OCI-LY7 (cell line): Measurements from ENCODE around the gene SLC13A2. TPM values are rescaled to one million over a fixed set of nuclear protein-coding genes. Genes with fewer than 3 reads are reported as not detected.

ENCODE experiments used
- BruUV-seq: library from RNA; stranded (reverse); fragments of 400-500 nt; replicated peaks from 2 replicates; lab custom pipeline; 2021; lab: Mats Ljungman, UMichigan
- CTCF ChIA-PET: fragments of 300-600 bp; sonication (Branson Sonifier 250); formaldehyde crosslinking; loops from one replicate; lab custom pipeline; 2022; ENCODE audit warnings: antibody characterized with exemption; ENCODE audit not compliant: unreplicated experiment; lab: Charles Lee
- POLR2A ChIA-PET: fragments of 300-600 bp; sonication (Branson Sonifier 250); formaldehyde crosslinking; loops from one replicate; lab custom pipeline; 2022; ENCODE audit warnings: antibody characterized with exemption; lab: Charles Lee
- DNase-seq: peaks from one replicate; pipeline ENCODE4 v3.0.0-alpha.2; 2015; ENCODE audit warnings: low spot score
- H2AFZ ChIP-seq: fragments of 200-600 bp; sonication (generic), shearing (Covaris generic); 2 replicates; pipeline ENCODE4 v1.6.1; 2014; ENCODE audit warnings: mild to moderate bottlenecking, antibody characterized with exemption, low read length, moderate library complexity
- H3K27ac ChIP-seq: fragments of 200-600 bp; sonication (generic); 2 replicates; pipeline ENCODE4 v1.5.1; 2014; ENCODE audit warnings: mixed run types, low read depth, mild to moderate bottlenecking, moderate library complexity, low read length, inconsistent platforms; ENCODE audit not compliant: poor library complexity, severe bottlenecking
- H3K36me3 ChIP-seq: fragments of 200-600 bp; sonication (generic); 2 replicates; pipeline ENCODE4 v1.6.1; 2014; ENCODE audit warnings: mild to moderate bottlenecking, antibody characterized with exemption, low read length, moderate library complexity, mixed read lengths; ENCODE audit not compliant: insufficient read depth
- H3K4me1 ChIP-seq: fragments of 200-600 bp; sonication (generic); 2 replicates; pipeline ENCODE4 v1.5.1; 2014; ENCODE audit warnings: mild to moderate bottlenecking, low read length; ENCODE audit not compliant: insufficient read depth, poor library complexity, severe bottlenecking
- H3K4me2 ChIP-seq: fragments of 200-600 bp; sonication (generic); 2 replicates; pipeline ENCODE4 v1.6.1; 2014; ENCODE audit warnings: mild to moderate bottlenecking, low read length
- H3K4me3 ChIP-seq: fragments of 200-600 bp; sonication (generic); 2 replicates; pipeline ENCODE4 v1.5.1; 2014; ENCODE audit warnings: mild to moderate bottlenecking, low read depth, low read length; ENCODE audit not compliant: poor library complexity, severe bottlenecking
- H3K79me2 ChIP-seq: fragments of 200-600 bp; sonication (generic); 2 replicates; pipeline ENCODE4 v1.6.1; 2016; ENCODE audit warnings: low read depth, mild to moderate bottlenecking, low read length, moderate library complexity, mixed read lengths; ENCODE audit not compliant: insufficient read depth
- H3K9me2 ChIP-seq: fragments of 200-600 bp; sonication (generic); 2 replicates; pipeline ENCODE4 v1.6.1; 2016; ENCODE audit warnings: mild to moderate bottlenecking, low read length, mixed read lengths; ENCODE audit not compliant: insufficient read depth
- H3K9me3 ChIP-seq: fragments of 200-600 bp; sonication (generic); 2 replicates; pipeline ENCODE4 v1.6.1; 2014; ENCODE audit warnings: mild to moderate bottlenecking, mixed run types, low read length, mixed read lengths
- H4K20me1 ChIP-seq: fragments of 200-600 bp; sonication (generic); 2 replicates; pipeline ENCODE4 v1.6.1; 2014; ENCODE audit warnings: mild to moderate bottlenecking, antibody characterized with exemption, low read length, moderate library complexity, mixed read lengths; ENCODE audit not compliant: insufficient read depth
- CTCF ChIP-seq: fragments of 200-600 bp; sonication (generic); conservative IDR thresholded peaks from 2 replicates; pipeline ENCODE4 v1.5.1; 2014; ENCODE audit warnings: mild to moderate bottlenecking, antibody characterized with exemption, low read length, moderate library complexity, mixed read lengths
- EZH2phosphoT487 ChIP-seq: fragments of 200-600 bp; sonication (generic); IDR thresholded peaks from 2 replicates; pipeline ENCODE4 v1.6.1; 2018; ENCODE audit warnings: low read depth, borderline replicate concordance, mild to moderate bottlenecking, mixed run types, antibody characterized with exemption, low read length, moderate library complexity, mixed read lengths
- intact Hi-C: fragments of 100-400 bp; cut with micrococcal nuclease; formaldehyde crosslinking; loops from one replicate; pipeline ENCODE4 v1.10.0; 2022; ENCODE audit not compliant: unreplicated experiment
- total RNA-seq, 2 experiments: library from RNA; depleted of rRNA in 1 of 2; stranded (reverse); fragments of >200 nt in 1 of 2; shearing (Covaris generic) in 1 of 2; gene quantifications; 2 replicates each; pipeline ENCODE4 v1.2.3, GENCODE V29; 2014 to 2022

Gene SLC13A2
- total RNA-seq, 2 experiments from 2014 or later, result not detected

- intact Hi-C loops, result no loop called here
- no peaks in the 10 kb centered on the region for H3K9me3 ChIP-seq
- H3K27ac ChIP-seq, result no peak overlapping the region
- TF ChIP-seq CTCF (no peak), EZH2phosphoT487 (no peak)
- no peaks in the 10 kb centered on the region for H3K4me1 ChIP-seq
- no peaks in the 10 kb centered on the region for H3K36me3 ChIP-seq
- H3K4me3 ChIP-seq, result no peak overlapping the region
- ChIA-PET POLR2A (no interaction called here), CTCF (no interaction called here)
- no peak overlapping the region for H2AFZ ChIP-seq
- no TSS peak for BruUV-seq
- no peaks in the 10 kb centered on the region for H3K9me2 ChIP-seq
- no peaks in the 10 kb centered on the region for H4K20me1 ChIP-seq
- DNase-seq, result no peak
- H3K4me2 ChIP-seq, result no peak overlapping the region
- H3K79me2 ChIP-seq, result no peaks in the 10 kb centered on the region
Observed at GRCh38 chr17:28471531-28472342, 1.7 kb upstream of the SLC13A2 start.

GRCh38 chr17:28472871-28473497 is 460 bp upstream of the SLC13A2 start:
- Histone ChIP-seq H3K9me2 (no peaks in the 10 kb centered on the region), H3K36me3 (no peaks in the 10 kb centered on the region), H2AFZ (no peak overlapping the region), H3K4me3 (no peak overlapping the region), H3K4me2 (no peak overlapping the region), H4K20me1 (no peaks in the 10 kb centered on the region), H3K9me3 (no peaks in the 10 kb centered on the region), H3K4me1 (no peaks in the 10 kb centered on the region), H3K27ac (no peak overlapping the region), H3K79me2 (no peaks in the 10 kb centered on the region)
- BruUV-seq, result no TSS peak
- intact Hi-C loops, result no loop called here
- TF ChIP-seq EZH2phosphoT487, result no peak
- DNase-seq, result no peak
- CTCF ChIA-PET, result no interaction called here
- POLR2A ChIA-PET, result no interaction called here

DNA sequence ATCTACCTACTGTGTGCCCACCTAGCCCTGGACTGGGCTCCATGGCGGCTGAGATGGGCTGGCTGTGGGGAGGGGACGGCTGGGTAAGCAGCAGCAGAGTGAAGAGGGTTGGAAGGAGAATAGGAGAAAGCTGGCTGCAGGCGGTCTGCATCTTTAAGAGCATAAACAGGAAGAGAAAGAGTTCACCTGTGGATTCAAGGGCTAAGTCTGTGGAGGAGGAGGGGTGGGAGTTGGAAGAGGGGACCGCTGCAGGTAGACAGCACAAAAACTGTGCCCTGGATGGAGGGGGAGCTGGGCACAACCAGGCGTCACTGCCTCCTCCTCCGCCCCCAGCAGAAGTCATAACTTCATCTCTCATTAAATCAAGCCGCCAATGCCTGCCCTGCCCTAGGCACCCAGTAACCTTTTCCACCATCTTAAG is 677 bp downstream of the SLC13A2 start:
- no peak overlapping the region for H3K4me3 ChIP-seq
- no TSS peak for BruUV-seq
- H3K36me3 ChIP-seq, result no peaks in the 10 kb centered on the region
- H2AFZ ChIP-seq, result no peak overlapping the region
- intact Hi-C loops, result no loop called here
- H3K4me1 ChIP-seq, result no peaks in the 10 kb centered on the region
- DNase-seq, result no peak
- no peak overlapping the region for H3K4me2 ChIP-seq
- H3K9me3 ChIP-seq, result no peaks in the 10 kb centered on the region
- ChIA-PET POLR2A (no interaction called here), CTCF (no interaction called here)
- no peaks in the 10 kb centered on the region for H4K20me1 ChIP-seq
- TF ChIP-seq EZH2phosphoT487, result no peak
- no peak for TF ChIP-seq CTCF
- H3K9me2 ChIP-seq, result no peaks in the 10 kb centered on the region
- H3K79me2 ChIP-seq, result no peaks in the 10 kb centered on the region
- H3K27ac ChIP-seq, result no peak overlapping the region
